Subcutaneous adipose tissue (tissue), 4 donors: Measurements from ENCODE around the gene TMEM170B. TPM values are rescaled to one million over a fixed set of nuclear protein-coding genes. Genes with fewer than 3 reads are reported as not detected.

Experiments
- CTCF ChIP-seq: fragments of 450-650 bp; IDR thresholded peaks from one replicate; pipeline ENCODE4 v1.5.1; 2016; ENCODE audit warnings: low read depth, mild to moderate bottlenecking, control low read depth, antibody characterized with exemption, moderate library complexity
- total RNA-seq, 4 donors: library from RNA; depleted of rRNA; stranded (reverse); fragments of >200 nt; gene quantifications; one replicate each; pipeline ENCODE4 v1.1.0, GENCODE V29; 2016

TMEM170B gene
- total RNA-seq, 4 donors from 2014 or later, result 19.2 to 24.0 (median 23.1) TPM

GRCh38 chr6:11613336-11613735 is 75.8 kb downstream of the TMEM170B start:
- no peak for TF ChIP-seq CTCF

GRCh38 chr6:11613858-11614257 is 76.3 kb downstream of the TMEM170B start:
- TF ChIP-seq CTCF, result no peak

GRCh38 chr6:11614534-11615213 is 77.1 kb downstream of the TMEM170B start:
- no peak for TF ChIP-seq CTCF

- no peak for TF ChIP-seq CTCF
Measured at GRCh38 chr6:11615214-11615602, 77.7 kb downstream of the TMEM170B start.

- no peak for TF ChIP-seq CTCF
Measured at GRCh38 chr6:11616200-11616611, 78.7 kb downstream of the TMEM170B start.

GRCh38 chr6:11618533-11618932 is 81.0 kb downstream of the TMEM170B start:
- TF ChIP-seq CTCF, result no peak

GRCh38 chr6:11621119-11621518 is 83.6 kb downstream of the TMEM170B start:
- no peak for TF ChIP-seq CTCF
